ENCODE measurements around the gene DNM3.

Gene DNM3

DNA sequence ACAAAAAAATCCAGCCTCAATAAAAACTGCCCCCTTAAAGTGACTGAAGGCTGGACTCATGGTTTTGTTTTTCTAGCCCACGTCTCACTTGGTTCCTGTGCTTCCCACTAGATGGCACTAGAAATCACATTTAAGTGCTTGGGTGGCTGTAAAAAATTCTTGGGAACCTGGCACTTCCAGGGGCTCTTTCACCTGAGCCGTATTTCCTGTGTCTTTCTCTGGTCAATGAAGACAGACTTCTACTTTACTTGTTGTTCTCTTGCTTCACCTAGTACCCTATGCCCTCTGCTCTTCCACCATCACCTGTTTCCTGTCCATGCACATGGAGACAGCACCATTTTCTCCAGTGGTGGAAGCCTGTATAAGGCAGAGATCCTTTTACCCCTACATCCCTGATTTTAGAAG is 39.8 kb upstream of the DNM3 start:
- no peak overlapping the region for H3K27ac ChIP-seq (ENCODE audit: extremely low read depth, low read depth, low read length)
- POLR2A ChIA-PET, result interaction anchor here (0.7 to 3.9 kb wide), 4 partner anchors 19 to 182 kb away, joined by 3 to 13 read pairs (median 4); partner anchors contain the start of genes DNM3 and METTL13
- no peaks in the 10 kb centered on the region for H3K9me3 ChIP-seq (ENCODE audit: control insufficient read depth, insufficient read depth, low read depth, low read length)
- H3K36me3 ChIP-seq (ENCODE audit: control insufficient read depth in 2 of 2, insufficient read depth in 1 of 2, low read length in 2 of 2), result peaks cover 0 to 17% of the 10 kb centered on the region in 2 experiments; a peak in 1 of 3 replicates
- CTCF ChIA-PET, result interaction anchor here (0.6 to 11.4 kb wide), 37 partner anchors 9 to 942 kb away, joined by 3 to 378 read pairs (median 4); partner anchors contain the start of gene DNM3
- no peaks in the 10 kb centered on the region for H3K4me1 ChIP-seq (ENCODE audit: control insufficient read depth, insufficient read depth, low read length)
- no peak overlapping the region for H3K4me3 ChIP-seq (ENCODE audit: low read depth, low read length)
- TF ChIP-seq ZXDB (tag by site-specific recombination; IDR thresholded peaks at IDR 0.05) (peak; percentile 48; the same call in 1 of the 2 replicates), ZNF529 (tag by site-specific recombination; IDR thresholded peaks at IDR 0.05; ENCODE audit: insufficient replicate concordance) (no peak), ZNF184 (tag by site-specific recombination; IDR thresholded peaks at IDR 0.05) (0 out of 2 replicates have a peak, but pooled peaks have one; percentile 9), ZNF157 (tag by site-specific recombination; IDR thresholded peaks at IDR 0.05) (no peak), ZNF654 (tag by site-specific recombination; IDR thresholded peaks at IDR 0.05; ENCODE audit: low read depth) (peak; percentile 81), ZBTB8A (tag by site-specific recombination; IDR thresholded peaks at IDR 0.05) (no peak)
- TF ChIP-seq, protein P1, sequence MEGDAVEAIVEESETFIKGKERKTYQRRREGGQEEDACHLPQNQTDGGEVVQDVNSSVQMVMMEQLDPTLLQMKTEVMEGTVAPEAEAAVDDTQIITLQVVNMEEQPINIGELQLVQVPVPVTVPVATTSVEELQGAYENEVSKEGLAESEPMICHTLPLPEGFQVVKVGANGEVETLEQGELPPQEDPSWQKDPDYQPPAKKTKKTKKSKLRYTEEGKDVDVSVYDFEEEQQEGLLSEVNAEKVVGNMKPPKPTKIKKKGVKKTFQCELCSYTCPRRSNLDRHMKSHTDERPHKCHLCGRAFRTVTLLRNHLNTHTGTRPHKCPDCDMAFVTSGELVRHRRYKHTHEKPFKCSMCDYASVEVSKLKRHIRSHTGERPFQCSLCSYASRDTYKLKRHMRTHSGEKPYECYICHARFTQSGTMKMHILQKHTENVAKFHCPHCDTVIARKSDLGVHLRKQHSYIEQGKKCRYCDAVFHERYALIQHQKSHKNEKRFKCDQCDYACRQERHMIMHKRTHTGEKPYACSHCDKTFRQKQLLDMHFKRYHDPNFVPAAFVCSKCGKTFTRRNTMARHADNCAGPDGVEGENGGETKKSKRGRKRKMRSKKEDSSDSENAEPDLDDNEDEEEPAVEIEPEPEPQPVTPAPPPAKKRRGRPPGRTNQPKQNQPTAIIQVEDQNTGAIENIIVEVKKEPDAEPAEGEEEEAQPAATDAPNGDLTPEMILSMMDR (tag by site-specific recombination; IDR thresholded peaks at IDR 0.05), result peak; percentile 55; the same call in 1 of the 2 replicates

DNA sequence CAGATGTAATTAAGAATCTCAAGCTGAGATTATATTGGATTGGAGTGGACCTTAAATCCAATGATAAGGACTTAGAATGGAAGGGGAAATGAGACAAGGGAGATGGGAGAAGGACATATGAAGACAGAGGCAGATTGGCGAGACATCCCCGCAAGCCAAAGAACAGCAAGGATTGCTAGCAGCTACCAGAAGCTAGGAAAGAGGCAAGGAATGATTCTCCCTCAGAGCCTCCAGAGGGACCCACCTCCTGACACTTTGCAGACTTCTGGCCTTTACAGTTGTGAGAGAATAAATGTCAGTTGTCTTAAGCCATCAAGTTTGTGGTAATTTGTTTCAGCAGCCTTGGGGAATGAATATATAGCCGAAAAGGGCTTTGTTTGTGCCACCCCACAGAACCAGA is 39.1 kb upstream of the DNM3 start:
- Histone ChIP-seq H3K4me1 (ENCODE audit: control insufficient read depth, insufficient read depth, low read length) (no peaks in the 10 kb centered on the region), H3K27ac (ENCODE audit: extremely low read depth, low read depth, low read length) (no peak overlapping the region), H3K9me3 (ENCODE audit: control insufficient read depth, insufficient read depth, low read depth, low read length) (no peaks in the 10 kb centered on the region), H3K4me3 (ENCODE audit: low read depth, low read length) (no peak overlapping the region), H3K36me3 (ENCODE audit: control insufficient read depth in 2 of 2, insufficient read depth in 1 of 2, low read length in 2 of 2) (peaks cover 0 to 10% of the 10 kb centered on the region in 2 experiments; a peak in 1 of 3 replicates)
- ChIA-PET POLR2A (interaction anchor here (3.9 kb wide), 1 partner anchor 39 kb away, joined by 13 read pairs; the partner anchor contains the start of gene DNM3), CTCF (interaction anchor here (0.5 to 11.4 kb wide), 35 partner anchors 9 to 941 kb away, joined by 3 to 378 read pairs (median 4); partner anchors contain the start of gene DNM3)
- TF ChIP-seq ZNF19 (tag by site-specific recombination; IDR thresholded peaks at IDR 0.05; ENCODE audit: low read depth), result no peak
- TF ChIP-seq ZNF670 (tag by site-specific recombination; IDR thresholded peaks at IDR 0.05; ENCODE audit: low read depth), result no peak
- TF ChIP-seq ZNF664 (tag by site-specific recombination; IDR thresholded peaks at IDR 0.05), result no peak
- no peak for TF ChIP-seq ZNF571 (tag by site-specific recombination; IDR thresholded peaks at IDR 0.05)

DNA sequence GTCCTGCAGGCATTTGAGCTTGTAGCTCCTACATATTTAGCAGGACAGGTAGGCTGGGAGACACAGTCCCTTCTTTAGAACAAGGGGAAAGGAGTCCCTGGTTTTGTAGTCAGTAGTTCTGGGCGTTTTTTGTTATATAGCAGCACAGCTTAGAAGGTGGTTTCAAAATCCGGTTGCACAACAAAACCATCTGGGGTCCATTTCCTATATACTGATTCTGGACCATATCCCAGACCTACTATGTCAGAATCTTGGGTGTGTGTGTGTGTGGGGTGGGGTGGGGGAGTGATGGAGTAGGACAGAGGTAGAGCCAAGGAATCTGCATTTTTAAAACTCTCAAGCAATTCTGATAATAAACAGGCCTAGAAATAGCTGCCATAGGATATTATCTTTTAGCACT is 38.3 kb upstream of the DNM3 start:
- H3K27ac ChIP-seq (ENCODE audit: extremely low read depth, low read depth, low read length), result no peak overlapping the region
- POLR2A ChIA-PET, result interaction anchor here (3.9 kb wide), 1 partner anchor 39 kb away, joined by 13 read pairs; the partner anchor contains the start of gene DNM3

DNA sequence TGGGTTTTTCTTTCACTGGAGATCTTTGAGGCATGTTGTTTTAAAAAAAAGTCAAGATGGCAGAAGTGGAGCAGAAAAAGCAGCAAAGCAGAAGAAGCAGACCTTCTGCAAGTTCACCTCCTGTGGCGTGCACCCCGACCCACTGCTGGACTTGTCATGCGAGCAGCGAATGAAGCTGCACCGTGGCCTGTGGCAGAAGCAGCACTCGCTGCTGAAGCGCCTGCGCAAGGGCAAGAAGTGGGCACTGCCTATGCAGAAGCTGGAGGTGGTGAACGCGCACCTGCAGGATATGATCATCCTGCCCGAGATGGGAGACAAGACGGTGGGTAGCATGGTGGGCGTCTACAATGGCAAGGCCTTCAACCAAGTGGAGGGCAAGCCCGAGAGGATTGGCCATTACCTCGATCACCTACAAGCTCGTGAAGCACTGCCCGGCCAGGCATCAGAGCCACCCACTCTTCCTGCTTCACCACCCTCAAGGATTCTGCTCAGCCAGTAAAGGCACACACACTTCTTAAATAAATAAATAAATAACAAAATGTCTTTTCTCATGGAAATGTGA is 37.8 kb upstream of the DNM3 start:
- POLR2A ChIA-PET, result no interaction called here
- Histone ChIP-seq H3K4me1 (ENCODE audit: control insufficient read depth, insufficient read depth, low read length) (no peaks in the 10 kb centered on the region), H3K36me3 (ENCODE audit: control insufficient read depth in 2 of 2, insufficient read depth in 1 of 2, low read length in 2 of 2) (no peaks in the 10 kb centered on the region), H3K4me3 (ENCODE audit: low read depth, low read length) (no peak overlapping the region), H3K9me3 (ENCODE audit: control insufficient read depth, insufficient read depth, low read depth, low read length) (no peaks in the 10 kb centered on the region), H3K27ac (ENCODE audit: extremely low read depth, low read depth, low read length) (no peak overlapping the region)
- CTCF ChIA-PET, result interaction anchor here (0.5 to 11.4 kb wide), 9 partner anchors 7 to 217 kb away, joined by 3 to 378 read pairs (median 3); no protein-coding TSS in a partner anchor
- no peak for TF ChIP-seq ZNF610 (tag by site-specific recombination; IDR thresholded peaks at IDR 0.05; ENCODE audit: borderline replicate concordance)
- no peak for TF ChIP-seq ZNF555 (tag by site-specific recombination; conservative IDR thresholded peaks at IDR 0.05)
- TF ChIP-seq GLIS2 (tag by site-specific recombination; IDR thresholded peaks at IDR 0.05), result no peak
- TF ChIP-seq, protein P2, sequence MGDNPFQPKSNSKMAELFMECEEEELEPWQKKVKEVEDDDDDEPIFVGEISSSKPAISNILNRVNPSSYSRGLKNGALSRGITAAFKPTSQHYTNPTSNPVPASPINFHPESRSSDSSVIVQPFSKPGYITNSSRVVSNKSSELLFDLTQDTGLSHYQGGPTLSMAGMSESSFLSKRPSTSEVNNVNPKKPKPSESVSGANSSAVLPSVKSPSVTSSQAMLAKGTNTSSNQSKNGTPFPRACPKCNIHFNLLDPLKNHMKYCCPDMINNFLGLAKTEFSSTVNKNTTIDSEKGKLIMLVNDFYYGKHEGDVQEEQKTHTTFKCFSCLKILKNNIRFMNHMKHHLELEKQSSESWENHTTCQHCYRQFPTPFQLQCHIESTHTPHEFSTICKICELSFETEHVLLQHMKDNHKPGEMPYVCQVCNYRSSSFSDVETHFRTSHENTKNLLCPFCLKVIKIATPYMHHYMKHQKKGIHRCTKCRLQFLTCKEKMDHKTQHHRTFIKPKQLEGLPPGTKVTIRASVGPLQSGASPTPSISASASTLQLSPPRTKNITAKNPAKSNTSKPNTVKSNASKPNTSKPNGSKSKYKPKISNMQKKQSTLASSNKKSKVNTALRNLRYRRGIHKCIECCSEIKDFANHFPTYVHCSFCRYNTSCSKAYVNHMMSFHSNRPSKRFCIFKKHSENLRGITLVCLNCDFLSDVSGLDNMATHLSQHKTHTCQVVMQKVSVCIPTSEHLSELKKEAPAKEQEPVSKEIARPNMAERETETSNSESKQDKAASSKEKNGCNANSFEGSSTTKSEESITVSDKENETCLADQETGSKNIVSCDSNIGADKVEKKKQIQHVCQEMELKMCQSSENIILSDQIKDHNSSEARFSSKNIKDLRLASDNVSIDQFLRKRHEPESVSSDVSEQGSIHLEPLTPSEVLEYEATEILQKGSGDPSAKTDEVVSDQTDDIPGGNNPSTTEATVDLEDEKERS (tag by site-specific recombination; IDR thresholded peaks at IDR 0.05), result no peak
- no peak for TF ChIP-seq ZNF530 (tag by site-specific recombination; IDR thresholded peaks at IDR 0.05; ENCODE audit: low read depth)
- TF ChIP-seq, protein P3, sequence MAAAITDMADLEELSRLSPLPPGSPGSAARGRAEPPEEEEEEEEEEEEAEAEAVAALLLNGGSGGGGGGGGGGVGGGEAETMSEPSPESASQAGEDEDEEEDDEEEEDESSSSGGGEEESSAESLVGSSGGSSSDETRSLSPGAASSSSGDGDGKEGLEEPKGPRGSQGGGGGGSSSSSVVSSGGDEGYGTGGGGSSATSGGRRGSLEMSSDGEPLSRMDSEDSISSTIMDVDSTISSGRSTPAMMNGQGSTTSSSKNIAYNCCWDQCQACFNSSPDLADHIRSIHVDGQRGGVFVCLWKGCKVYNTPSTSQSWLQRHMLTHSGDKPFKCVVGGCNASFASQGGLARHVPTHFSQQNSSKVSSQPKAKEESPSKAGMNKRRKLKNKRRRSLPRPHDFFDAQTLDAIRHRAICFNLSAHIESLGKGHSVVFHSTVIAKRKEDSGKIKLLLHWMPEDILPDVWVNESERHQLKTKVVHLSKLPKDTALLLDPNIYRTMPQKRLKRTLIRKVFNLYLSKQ (tag by site-specific recombination; IDR thresholded peaks at IDR 0.05; ENCODE audit: borderline replicate concordance), result no peak
- TF ChIP-seq, protein P4, sequence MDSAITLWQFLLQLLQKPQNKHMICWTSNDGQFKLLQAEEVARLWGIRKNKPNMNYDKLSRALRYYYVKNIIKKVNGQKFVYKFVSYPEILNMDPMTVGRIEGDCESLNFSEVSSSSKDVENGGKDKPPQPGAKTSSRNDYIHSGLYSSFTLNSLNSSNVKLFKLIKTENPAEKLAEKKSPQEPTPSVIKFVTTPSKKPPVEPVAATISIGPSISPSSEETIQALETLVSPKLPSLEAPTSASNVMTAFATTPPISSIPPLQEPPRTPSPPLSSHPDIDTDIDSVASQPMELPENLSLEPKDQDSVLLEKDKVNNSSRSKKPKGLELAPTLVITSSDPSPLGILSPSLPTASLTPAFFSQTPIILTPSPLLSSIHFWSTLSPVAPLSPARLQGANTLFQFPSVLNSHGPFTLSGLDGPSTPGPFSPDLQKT (IDR thresholded peaks at IDR 0.05; ENCODE audit: borderline replicate concordance, low read depth, low read length), result no peak

More for the DNA sequence above, 38.3 kb upstream of the DNM3 start:
- Histone ChIP-seq H3K4me3 (ENCODE audit: low read depth, low read length) (no peak overlapping the region), H3K4me1 (ENCODE audit: control insufficient read depth, insufficient read depth, low read length) (no peaks in the 10 kb centered on the region), H3K36me3 (ENCODE audit: control insufficient read depth in 2 of 2, insufficient read depth in 1 of 2, low read length in 2 of 2) (peaks cover 0 to 3% of the 10 kb centered on the region in 2 experiments; a peak in 1 of 3 replicates), H3K9me3 (ENCODE audit: control insufficient read depth, insufficient read depth, low read depth, low read length) (no peaks in the 10 kb centered on the region)
- CTCF ChIA-PET, result interaction anchor here (0.5 to 11.4 kb wide), 13 partner anchors 8 to 613 kb away, joined by 3 to 378 read pairs (median 4); no protein-coding TSS in a partner anchor
- TF ChIP-seq ZNF354C (tag by site-specific recombination; IDR thresholded peaks at IDR 0.05; ENCODE audit: borderline replicate concordance, low read depth), result no peak
- no peak for TF ChIP-seq ZNF561 (tag by site-specific recombination; IDR thresholded peaks at IDR 0.05; ENCODE audit: borderline replicate concordance)
